Stimulated activated CD8-positive, alpha-beta memory T cell treated with anti-CD3 and anti-CD28 coated beads, Interleukin-2, amount 100 ng/mL, for 48 hours (primary cell): ENCODE data around the gene PEX12.
A peak's percentile ranks its signal among the peaks of the same experiment; 100 is the strongest.
"Not testable (repeated sequence)": the region's sequence is repeated elsewhere in the genome, so short reads cannot be mapped to it uniquely, and the experiment has no call there.

Source experiments
- DNase-seq, 2 donors: peaks; one replicate each; pipeline ENCODE4 v3.0.0-alpha.2; 2020; ENCODE audit warnings: low read depth in 2 of 2

The PEX12 gene

DNA sequence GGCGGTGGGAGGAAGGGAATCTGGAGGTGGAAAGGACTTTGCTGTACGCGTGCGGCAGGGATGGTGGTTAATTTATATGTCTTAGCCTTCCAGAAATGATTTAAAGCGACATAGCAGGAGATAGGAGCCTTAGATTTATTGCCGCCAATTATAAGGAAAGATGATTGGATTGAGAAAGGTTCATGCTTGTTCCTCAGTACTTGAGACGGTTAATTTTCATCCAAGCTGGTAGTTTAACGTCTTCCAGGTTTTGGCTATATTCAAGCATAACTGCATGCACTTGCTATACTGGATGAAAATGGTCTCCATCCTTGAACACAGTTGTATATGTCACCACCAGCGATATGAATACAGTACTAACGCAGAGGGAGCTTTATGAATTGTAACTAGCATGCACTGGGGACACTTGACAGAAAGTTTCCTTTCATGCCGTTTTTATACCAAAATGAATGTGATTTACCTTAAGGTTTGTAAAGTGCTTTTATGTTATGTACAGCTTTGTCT, 610 bp upstream of the PEX12 start:
- no peak for DNase-seq

DNA sequence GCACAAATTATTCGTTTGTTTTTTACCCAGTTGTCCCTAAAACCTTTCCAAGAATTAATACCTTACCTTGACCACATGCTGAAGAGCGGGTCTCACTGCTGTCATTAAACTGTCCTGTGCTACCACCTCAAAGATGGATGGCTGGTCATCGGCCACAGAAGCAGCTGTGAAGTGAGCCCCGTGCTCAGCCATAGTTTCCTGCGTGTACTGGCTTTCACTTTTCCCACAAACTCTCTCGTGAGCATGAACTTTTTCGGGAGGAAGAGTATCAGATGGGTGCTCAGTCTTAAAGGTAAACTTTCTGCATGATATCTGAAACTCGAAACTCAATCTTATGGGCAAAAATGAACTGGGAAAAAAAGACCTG, 558 bp downstream of the PEX12 start:
- no peak for DNase-seq

GRCh38 chr17:35575759-35576158, 2.6 kb downstream of the PEX12 start:
- no peak for DNase-seq

DNA sequence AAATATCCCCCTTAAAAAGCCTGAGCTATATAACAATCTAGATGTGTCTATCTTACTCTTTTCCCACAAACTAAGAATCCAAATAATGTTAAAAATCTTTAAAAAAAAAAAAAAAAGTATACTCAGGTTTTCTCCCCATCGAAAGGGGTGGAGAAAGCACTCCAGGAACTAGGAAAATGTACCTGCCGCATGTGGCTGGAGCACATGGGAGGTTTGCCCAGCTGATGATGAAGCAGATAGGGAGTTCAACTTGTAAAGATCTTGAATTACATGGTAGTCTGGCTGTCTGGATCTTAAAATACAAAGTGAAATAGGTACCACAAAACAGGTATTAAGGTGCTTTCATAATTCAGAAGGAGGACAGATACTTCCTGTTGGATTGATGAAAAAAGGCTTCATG, 9.0 kb downstream of the PEX12 start:
- no peak for DNase-seq

DNA sequence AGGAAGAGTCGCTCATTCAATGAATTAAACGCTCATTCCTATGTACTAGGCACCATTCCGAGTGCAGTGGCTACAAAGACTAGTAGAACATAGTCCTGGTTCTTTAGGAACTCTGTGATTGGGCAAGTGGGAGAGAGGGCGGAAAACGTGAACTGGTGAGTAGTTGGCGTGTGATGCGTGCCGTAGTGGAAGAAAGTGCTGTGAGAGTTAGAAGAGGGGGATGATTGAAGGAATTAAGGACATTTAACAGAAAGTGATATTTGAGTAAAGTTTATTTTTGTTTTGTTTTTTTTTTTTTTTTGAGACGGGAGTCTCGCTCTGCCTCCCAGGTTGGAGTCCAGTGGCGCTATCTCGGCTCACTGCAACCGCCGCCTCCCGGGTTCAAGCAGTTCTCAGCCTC, 9.8 kb downstream of the PEX12 start:
- DNase-seq, result no peak

- DNase-seq, result no peak
These were observed 11.4 kb downstream of the PEX12 start for GRCh38 chr17:35566968-35567367.

DNA sequence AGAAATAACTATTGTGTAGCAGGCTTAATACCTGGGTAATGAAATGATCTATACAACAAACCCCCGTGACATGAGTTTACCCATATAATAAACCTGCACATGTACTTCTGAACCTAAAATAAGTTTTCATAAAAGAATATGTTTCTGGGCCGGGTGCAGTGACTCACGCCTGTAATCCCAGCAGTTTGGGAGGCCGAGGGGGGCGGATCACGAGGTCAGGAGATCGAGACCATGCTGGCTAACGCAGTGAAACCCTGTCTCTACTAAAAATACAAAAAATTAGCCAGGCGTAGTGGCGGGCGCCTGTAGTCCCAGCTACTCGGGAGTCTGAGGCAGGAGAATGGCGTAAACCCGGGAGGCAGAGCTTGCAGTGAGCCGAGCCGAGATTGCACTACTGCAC, 15.2 kb downstream of the PEX12 start:
- DNase-seq, result not testable (repeated sequence)

GRCh38 chr17:35560703-35561102, 17.7 kb downstream of the PEX12 start, which contains the start of gene SLFN14:
TSS of gene SLFN14 (minus strand) at chr17:35560819. CDS start at chr17:35558062, 2,757 bp downstream.
- no peak for DNase-seq

GRCh38 chr17:35559495-35560210, 18.7 kb downstream of the PEX12 start:
- DNase-seq, result no peak

DNA sequence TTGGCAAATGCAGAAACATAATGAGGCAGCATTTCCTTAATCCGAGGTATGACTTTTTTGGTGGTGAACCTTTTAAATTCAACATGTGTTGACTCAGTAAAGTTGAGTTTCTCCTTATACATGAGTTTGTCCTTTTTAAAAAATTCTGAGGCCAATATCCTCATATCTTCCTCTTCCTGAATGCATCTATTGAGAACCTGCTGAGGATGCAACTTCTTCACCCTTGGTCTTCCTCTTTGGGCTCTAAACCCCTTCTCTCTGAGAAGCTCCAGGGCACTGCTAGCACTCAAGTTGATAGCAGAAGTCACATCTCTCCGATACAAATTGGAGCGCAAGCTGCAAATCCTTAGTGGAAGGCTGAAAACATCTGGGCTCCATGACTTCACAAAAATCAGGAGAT, 21.0 kb downstream of the PEX12 start:
- DNase-seq, result no peak

GRCh38 chr17:35555691-35556090, 22.7 kb downstream of the PEX12 start:
- no peak for DNase-seq

GRCh38 chr17:35554668-35555067, 23.7 kb downstream of the PEX12 start:
- no peak for DNase-seq

GRCh38 chr17:35553310-35553709, 25.1 kb downstream of the PEX12 start:
- DNase-seq, result no peak

DNA sequence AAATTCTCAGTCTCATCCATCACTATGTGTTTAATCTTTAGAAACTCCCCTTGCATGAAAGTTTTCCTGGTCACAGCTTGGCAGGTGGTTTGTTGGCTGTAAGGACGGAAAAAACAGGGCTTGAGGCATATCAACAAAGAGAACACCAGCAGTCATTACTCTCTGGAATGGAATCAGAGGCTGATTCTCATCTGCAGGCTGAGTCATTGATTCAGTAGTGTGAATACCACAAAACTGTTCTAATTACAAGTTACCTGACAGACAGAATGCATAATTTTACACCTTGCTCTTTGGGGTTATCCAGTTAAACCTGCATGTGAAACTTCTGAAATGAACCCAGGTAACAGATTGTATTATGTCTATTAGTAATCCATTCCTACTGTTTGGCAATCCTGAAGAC, 29.4 kb downstream of the PEX12 start:
- DNase-seq, result no peak

GRCh38 chr17:35548208-35548810, 30.1 kb downstream of the PEX12 start:
- DNase-seq, result no peak

- DNase-seq, result no peak
These were observed 31.9 kb downstream of the PEX12 start for GRCh38 chr17:35546487-35546886.

- no peak for DNase-seq
These were observed 33.2 kb downstream of the PEX12 start for GRCh38 chr17:35545150-35545549.

DNA sequence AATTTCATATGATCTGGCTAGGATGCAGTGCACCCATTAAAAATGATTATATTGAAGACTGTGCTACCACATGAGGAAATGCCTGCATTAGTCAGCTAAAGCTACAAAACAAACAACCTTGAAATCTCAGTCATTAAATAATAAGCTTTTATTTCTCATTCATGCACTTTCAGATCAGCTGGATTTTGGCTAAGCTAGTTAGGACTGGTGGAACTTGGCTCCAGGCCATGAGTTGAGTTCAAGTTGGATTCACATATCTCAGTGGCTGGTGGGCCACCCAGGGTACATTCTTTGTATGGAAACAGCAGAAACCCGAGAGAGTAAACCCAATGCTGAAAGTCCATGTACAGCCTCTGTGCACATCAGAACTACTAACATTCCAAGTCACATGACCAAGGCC, 34.5 kb downstream of the PEX12 start:
- DNase-seq, result no peak

DNA sequence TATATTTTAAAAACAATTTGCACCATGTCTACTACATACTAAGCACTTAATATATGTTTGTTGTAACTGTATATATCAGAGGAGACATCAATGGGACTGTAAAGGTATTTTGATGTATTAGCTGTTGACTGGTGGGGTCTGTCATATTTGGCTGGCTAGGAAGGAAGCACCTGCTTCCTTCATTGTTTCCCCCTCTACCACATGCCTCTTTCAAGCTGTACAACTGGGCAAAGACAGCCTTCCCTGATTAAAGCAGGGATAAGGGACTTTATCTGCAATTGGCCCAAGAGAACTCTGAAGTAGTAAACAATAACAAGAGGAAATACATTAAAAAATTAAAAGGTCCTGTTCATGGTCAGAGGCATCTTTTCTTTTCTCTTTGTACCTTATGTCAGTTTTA, 35.4 kb downstream of the PEX12 start:
- DNase-seq, result no peak

DNA sequence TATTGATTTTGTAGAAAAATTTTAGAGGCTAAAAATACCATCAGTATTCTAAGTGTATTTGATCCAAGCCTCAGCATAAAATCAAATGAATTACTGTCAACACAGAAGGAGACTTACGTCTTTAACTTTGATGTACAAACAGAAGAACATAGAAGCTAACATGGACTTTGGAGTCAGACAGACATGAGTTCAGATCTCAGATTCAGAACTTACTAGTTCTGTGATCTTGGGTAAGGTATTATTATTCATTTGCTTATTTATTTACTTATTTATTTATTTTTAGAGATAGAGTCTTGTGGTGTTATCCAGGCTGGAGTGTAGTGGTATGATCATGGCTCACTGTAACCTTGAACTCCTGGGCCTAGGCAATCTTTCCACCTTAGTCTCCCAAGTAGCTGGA, 36.9 kb downstream of the PEX12 start:
- DNase-seq, result no peak

DNA sequence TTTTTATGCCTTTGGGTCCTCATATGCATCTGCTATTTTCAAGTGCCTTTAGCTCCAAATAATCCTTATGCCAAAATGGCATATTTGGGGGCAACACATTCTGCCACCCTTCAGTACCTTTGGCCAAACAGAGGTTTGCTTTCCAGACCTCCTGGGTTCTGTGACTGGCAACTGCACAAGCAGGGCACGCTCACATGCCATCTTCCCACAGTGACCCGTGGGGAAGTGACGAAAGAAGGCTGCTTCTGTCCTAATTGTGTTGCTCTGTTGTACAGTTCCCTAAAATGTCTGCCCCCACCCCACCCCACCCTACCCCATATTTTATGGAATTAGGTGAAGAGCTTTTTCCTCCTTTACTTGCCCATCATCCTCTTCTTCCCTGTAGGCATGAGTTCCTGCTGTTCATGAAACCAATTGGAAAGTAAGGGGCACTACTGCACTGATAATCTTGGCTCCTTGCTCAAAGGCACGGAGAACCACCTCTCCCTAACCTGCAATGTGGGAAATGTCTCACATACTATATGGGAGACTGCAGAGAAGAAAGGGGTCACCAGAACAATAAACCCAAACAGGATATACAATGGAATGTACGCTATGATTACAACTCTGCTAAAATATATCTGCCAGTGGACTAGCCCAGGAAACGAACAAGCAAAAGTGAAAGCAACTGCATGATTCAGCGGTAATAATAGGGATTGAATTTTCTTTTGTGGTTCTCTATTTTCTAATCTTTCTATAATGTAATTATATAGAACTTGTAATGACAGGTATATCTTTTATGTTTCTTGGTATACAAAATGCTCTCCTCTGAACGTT, 37.6 kb downstream of the PEX12 start:
- peak in 1 of 2 donors; percentile 31 for DNase-seq

DNA sequence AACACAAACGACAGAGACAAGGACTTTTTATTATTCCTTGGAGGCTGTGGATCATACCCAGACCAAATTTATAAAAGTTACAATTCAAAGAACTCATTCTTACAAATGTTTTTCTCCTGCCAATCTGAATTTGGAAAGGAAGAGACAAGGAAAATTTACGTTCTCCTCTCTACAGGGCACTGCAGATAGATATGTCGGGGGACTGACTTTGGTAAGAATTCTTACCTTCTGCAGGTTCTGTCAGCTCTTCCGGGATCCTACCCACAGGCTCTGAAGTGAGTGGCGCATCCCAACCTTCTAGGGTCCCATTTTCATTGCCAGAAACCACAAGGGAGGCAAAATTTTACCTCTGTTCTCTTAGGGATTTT, 38.7 kb downstream of the PEX12 start:
- no peak for DNase-seq
